Peyer's patch (tissue), 4 donors: ENCODE data around the gene RIC8B. TPM values are rescaled to one million over a fixed set of nuclear protein-coding genes. Genes with fewer than 3 reads are reported as not detected.

Experiments used
- DNase-seq, 3 donors: peaks; one replicate each; pipeline ENCODE4 v3.0.0-alpha.2; 2017 to 2019
- H3K27ac ChIP-seq, 4 donors: fragments of 200-600 bp; sonication (generic); one replicate each; pipeline ENCODE4 v1.5.1; 2016 to 2019
- H3K27me3 ChIP-seq, 2 donors: fragments of 200-600 bp; sonication (generic); one replicate each; pipeline ENCODE4 v1.5.1; 2019
- H3K36me3 ChIP-seq, 3 donors: fragments of 200-600 bp; sonication (generic); one replicate each; pipeline ENCODE4 v1.5.1; 2016 to 2019
- H3K4me1 ChIP-seq, 4 donors: fragments of 200-600 bp; sonication (generic); one replicate each; pipeline ENCODE4 v1.5.1; 2016 to 2019
- H3K4me3 ChIP-seq, 4 donors: fragments of 200-600 bp; sonication (generic); 1 replicate in 3 of 4; 2 replicates in 1 of 4; pipeline ENCODE4 v1.5.1; 2016 to 2019; ENCODE audit warnings: mild to moderate bottlenecking in 1 of 4
- H3K9me3 ChIP-seq, 4 donors: fragments of 200-600 bp; sonication (generic); one replicate each; pipeline ENCODE4 v1.5.1; 2016 to 2019; ENCODE audit warnings: mild to moderate bottlenecking in 1 of 4
- POLR2A ChIP-seq, 2 donors: fragments of 450-650 bp; IDR thresholded peaks; one replicate each; pipeline ENCODE4 v1.5.1; 2017; ENCODE audit warnings: antibody characterized with exemption in 2 of 2, mild to moderate bottlenecking in 2 of 2, moderate library complexity in 2 of 2
- total RNA-seq, 4 donors: library from RNA; depleted of rRNA; stranded (reverse); fragments of >200 nt; gene quantifications; one replicate each; pipeline ENCODE4 v1.1.0, GENCODE V29; 2016
- TF ChIP-seq, protein P1 (sequence below), 6 experiments: fragments of 450-650 bp in 4 of 6; fragments of 200-600 bp in 2 of 6; sonication (generic) in 1 of 6; IDR thresholded peaks; one replicate each; pipeline ENCODE4 v1.5.1; 2017 to 2019; ENCODE audit warnings: antibody characterized with exemption in 6 of 6, mild to moderate bottlenecking in 3 of 6, moderate library complexity in 1 of 6

The RIC8B gene
- total RNA-seq, 4 donors from 2014 or later = 9.5 to 23.1 (median 16.2) TPM

DNA sequence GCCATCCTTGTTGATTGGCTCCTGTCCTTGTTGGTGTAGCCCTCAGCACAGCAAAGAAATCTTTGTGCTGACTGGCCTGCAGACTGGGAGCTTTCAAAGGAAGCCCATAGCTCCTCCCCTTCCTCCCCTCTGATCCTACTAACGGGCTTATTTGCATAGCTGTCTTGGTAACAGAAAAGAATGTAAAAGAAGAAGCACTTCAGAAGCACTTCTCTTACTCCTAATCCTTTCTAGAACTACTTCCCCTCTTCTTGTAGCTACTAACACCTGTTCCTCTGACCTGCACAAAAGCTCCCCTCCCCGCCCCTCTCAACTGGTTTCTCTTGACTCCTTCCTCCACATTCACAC is 14.3 kb upstream of the RIC8B start:
- H3K4me3 ChIP-seq = no peak overlapping the region
- DNase-seq = peak in 2 of 3 donors; percentile 66 to 68
- no peaks in the 10 kb centered on the region for H3K9me3 ChIP-seq
- no peaks in the 10 kb centered on the region for H3K36me3 ChIP-seq
- H3K27ac ChIP-seq = peak overlapping the region in 2 of 4 donors; percentile 56 to 74
- H3K4me1 ChIP-seq = peaks cover 0 to 9% (median 4%) of the 10 kb centered on the region in 4 donors
- no peak for TF ChIP-seq POLR2A (IDR thresholded peaks at IDR 0.05)
- TF ChIP-seq, protein P1, sequence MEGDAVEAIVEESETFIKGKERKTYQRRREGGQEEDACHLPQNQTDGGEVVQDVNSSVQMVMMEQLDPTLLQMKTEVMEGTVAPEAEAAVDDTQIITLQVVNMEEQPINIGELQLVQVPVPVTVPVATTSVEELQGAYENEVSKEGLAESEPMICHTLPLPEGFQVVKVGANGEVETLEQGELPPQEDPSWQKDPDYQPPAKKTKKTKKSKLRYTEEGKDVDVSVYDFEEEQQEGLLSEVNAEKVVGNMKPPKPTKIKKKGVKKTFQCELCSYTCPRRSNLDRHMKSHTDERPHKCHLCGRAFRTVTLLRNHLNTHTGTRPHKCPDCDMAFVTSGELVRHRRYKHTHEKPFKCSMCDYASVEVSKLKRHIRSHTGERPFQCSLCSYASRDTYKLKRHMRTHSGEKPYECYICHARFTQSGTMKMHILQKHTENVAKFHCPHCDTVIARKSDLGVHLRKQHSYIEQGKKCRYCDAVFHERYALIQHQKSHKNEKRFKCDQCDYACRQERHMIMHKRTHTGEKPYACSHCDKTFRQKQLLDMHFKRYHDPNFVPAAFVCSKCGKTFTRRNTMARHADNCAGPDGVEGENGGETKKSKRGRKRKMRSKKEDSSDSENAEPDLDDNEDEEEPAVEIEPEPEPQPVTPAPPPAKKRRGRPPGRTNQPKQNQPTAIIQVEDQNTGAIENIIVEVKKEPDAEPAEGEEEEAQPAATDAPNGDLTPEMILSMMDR (IDR thresholded peaks at IDR 0.05) = no peak
- H3K27me3 ChIP-seq = no peaks in the 10 kb centered on the region

DNA sequence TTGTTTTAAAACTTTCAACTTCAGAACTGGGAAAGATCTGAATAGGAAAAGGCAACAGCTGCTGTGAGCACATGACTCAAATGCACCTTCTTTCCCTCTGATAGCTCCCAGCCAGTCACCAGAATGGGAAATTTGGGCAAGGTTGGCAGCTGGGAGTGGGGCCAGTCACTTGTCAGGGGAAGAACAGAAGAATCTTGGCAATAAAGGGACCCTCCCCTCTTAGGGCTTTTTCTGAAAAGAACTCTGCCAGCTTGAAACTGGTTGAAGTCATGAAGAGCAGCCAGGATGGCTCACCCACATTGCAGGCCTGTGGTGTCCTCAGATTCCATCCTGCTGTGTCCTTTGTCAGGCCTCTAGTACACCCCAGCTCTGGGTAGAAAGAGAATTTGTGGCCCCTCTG is 10.3 kb upstream of the RIC8B start:
- H3K36me3 ChIP-seq = no peaks in the 10 kb centered on the region
- peaks cover 0 to 9% (median 4%) of the 10 kb centered on the region in 4 donors for H3K4me1 ChIP-seq
- TF ChIP-seq, protein P1 (IDR thresholded peaks at IDR 0.05) = no peak
- TF ChIP-seq POLR2A (IDR thresholded peaks at IDR 0.05) = no peak
- no peak overlapping the region for H3K27ac ChIP-seq
- no peaks in the 10 kb centered on the region for H3K27me3 ChIP-seq
- no peak for DNase-seq
- no peak overlapping the region for H3K4me3 ChIP-seq
- no peaks in the 10 kb centered on the region for H3K9me3 ChIP-seq

DNA sequence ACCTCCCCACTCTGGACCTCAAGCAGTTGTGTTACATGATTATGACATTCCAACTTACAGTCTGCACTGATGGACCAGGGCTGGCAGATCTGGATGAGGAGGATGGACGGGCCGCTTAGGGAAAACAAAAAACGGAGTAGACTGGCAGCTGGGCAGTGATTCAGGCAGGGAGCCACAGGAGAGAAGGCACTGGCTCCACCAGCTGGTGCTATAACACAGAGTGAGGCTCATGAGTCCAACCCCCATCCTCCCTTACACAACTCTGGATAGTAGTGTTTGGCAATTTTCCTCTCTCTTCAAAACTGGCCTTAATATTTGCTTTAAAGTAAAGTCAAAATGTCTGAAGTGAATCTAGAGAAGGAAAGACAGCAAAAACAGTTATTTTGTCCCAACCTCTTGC is 9.7 kb upstream of the RIC8B start:
- H3K27ac ChIP-seq = no peak overlapping the region

DNA sequence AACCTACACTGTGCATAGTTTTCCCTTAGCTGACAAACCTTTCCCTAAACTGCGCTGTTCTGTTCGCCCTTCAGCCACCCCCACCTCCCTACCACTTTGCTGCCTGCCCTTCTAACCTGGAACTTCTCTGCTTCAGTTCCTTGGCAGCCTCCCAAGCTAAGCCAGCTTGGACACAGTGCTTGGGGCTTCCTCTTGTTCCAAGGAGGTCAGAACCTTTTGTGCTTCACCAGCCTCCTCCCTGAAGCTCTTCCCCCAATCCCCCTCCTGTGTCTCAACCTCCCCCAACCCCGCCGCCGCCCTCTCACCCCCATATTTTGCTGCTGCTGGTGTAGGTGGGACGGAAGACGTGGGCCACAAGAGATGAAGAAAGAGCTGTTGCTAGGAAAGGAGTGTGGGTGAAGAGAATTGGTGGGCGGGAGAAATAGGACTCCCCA is 8.1 kb upstream of the RIC8B start:
- TF ChIP-seq POLR2A (IDR thresholded peaks at IDR 0.05) = no peak
- TF ChIP-seq, protein P1 (IDR thresholded peaks at IDR 0.05) = no peak
- Histone ChIP-seq H3K36me3 (no peaks in the 10 kb centered on the region), H3K27ac (no peak overlapping the region), H3K27me3 (no peaks in the 10 kb centered on the region), H3K4me3 (no peak overlapping the region), H3K9me3 (no peaks in the 10 kb centered on the region), H3K4me1 (no peaks in the 10 kb centered on the region)
- no peak for DNase-seq

More for the DNA sequence above, 9.7 kb upstream of the RIC8B start:
- no peak overlapping the region for H3K4me3 ChIP-seq
- no peaks in the 10 kb centered on the region for H3K9me3 ChIP-seq
- H3K4me1 ChIP-seq = peaks cover 0 to 4% (median 2%) of the 10 kb centered on the region in 4 donors
- no peaks in the 10 kb centered on the region for H3K36me3 ChIP-seq
- TF ChIP-seq, protein P1 (IDR thresholded peaks at IDR 0.05) = peak in 2 of 6 experiments; percentile 6 to 10
- no peak for TF ChIP-seq POLR2A (IDR thresholded peaks at IDR 0.05)
- H3K27me3 ChIP-seq = no peaks in the 10 kb centered on the region
- DNase-seq = no peak

DNA sequence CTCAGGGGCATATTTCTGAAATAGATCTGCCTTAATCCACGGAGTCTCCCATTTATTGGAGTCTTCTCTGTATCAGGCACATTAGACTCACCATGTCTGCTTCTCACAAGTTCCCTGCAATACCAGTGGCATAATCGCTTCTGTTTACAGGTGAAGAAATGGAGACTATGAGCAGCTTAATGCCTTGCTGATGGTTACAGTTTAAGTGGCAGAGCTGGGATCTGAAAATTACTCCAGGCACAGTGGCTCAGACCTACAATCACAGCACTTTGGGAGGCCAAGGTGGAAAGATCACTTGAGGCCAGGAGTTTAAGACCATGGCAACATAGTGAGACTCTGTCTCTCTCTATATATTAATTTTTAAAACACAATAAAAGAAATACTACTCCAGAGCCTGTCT is 7.3 kb upstream of the RIC8B start:
- Histone ChIP-seq H3K4me1 (no peaks in the 10 kb centered on the region), H3K9me3 (no peaks in the 10 kb centered on the region), H3K27me3 (no peaks in the 10 kb centered on the region), H3K27ac (no peak overlapping the region), H3K4me3 (no peak overlapping the region), H3K36me3 (no peaks in the 10 kb centered on the region)
- no peak for DNase-seq
- TF ChIP-seq, protein P1 (IDR thresholded peaks at IDR 0.05) = no peak
- no peak for TF ChIP-seq POLR2A (IDR thresholded peaks at IDR 0.05)
